ENCODE data around the gene UBE2S. TPM values are rescaled to one million over a fixed set of nuclear protein-coding genes. Genes with fewer than 3 reads are reported as not detected.

UBE2S gene
- total and polyA plus RNA-seq, 2 donors (not counting 1 experiment from before 2014, with no cell fraction given): 20.6 to 72.7 TPM

DNA sequence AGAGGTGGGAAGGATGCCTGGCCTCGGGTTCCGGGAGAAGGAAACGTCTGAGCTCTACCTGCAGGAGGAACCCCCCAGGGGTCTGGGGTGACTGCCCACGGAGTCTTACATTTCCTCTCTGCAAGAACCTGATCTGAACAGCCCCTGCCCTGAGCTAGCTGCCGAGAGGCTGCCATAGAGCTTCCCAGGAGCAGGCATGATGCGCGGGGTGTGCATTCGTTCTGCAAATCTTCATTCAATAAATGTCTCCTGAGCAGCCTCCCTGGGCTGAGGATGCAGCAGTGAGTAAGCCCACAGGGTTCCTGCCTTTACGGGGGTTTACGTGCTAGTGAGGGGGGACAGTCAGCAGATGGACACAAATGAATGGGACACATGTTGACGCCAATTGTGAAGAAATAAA is 37.1 kb upstream of the UBE2S start:
- H3K27ac Mint-ChIP-seq: no peak overlapping the region
- intact Hi-C loops (cut with micrococcal nuclease): no loop called here
- Histone ChIP-seq H2AFZ (ENCODE audit: insufficient read depth, low read depth, low read length, poor library complexity, severe bottlenecking) (no peak overlapping the region), H3K9me3 (ENCODE audit: control extremely low read depth in 1 of 3, control insufficient read depth in 2 of 3, insufficient read depth in 1 of 3, low read length in 2 of 3) (peaks cover 0 to 10% (median 0%) of the 10 kb centered on the region in 3 donors), H3K27ac (ENCODE audit: low read length in 2 of 2) (no peak overlapping the region), H4K20me1 (ENCODE audit: control insufficient read depth, insufficient read depth, low read length, poor library complexity, severe bottlenecking) (no peaks in the 10 kb centered on the region), H3K4me2 (replicated peaks; ENCODE audit: low read depth, low read length, poor library complexity, severe bottlenecking) (no peak overlapping the region), H3K4me1 (ENCODE audit: control insufficient read depth in 2 of 2, insufficient read depth in 2 of 2, low read length in 2 of 2) (peaks cover 21 to 28% of the 10 kb centered on the region in 2 donors), H3K36me3 (replicated peaks in 1 of 2; ENCODE audit: control extremely low read depth in 1 of 2, control insufficient read depth in 1 of 2, extremely low read depth in 1 of 2, insufficient read depth in 2 of 2, low read length in 1 of 2) (no peaks in the 10 kb centered on the region), H3K27me3 (replicated peaks in 1 of 4; ENCODE audit: control extremely low read depth in 1 of 4, control insufficient read depth in 3 of 4, insufficient read depth in 4 of 4, low read length in 3 of 4) (peaks cover 0 to 60% (median 30%) of the 10 kb centered on the region in 4 experiments), H3K79me2 (ENCODE audit: control insufficient read depth, insufficient read depth, low read length) (no peaks in the 10 kb centered on the region), H3K4me3 (ENCODE audit: control extremely low read depth in 1 of 5, extremely low read depth in 1 of 5, insufficient read depth in 1 of 5, low read depth in 2 of 5, low read length in 4 of 5) (no peak overlapping the region), H3K9ac (ENCODE audit: low read length) (no peak overlapping the region)
- H3K27me3 Mint-ChIP-seq: peaks cover 48% of the 10 kb centered on the region
- TF ChIP-seq, protein P1, sequence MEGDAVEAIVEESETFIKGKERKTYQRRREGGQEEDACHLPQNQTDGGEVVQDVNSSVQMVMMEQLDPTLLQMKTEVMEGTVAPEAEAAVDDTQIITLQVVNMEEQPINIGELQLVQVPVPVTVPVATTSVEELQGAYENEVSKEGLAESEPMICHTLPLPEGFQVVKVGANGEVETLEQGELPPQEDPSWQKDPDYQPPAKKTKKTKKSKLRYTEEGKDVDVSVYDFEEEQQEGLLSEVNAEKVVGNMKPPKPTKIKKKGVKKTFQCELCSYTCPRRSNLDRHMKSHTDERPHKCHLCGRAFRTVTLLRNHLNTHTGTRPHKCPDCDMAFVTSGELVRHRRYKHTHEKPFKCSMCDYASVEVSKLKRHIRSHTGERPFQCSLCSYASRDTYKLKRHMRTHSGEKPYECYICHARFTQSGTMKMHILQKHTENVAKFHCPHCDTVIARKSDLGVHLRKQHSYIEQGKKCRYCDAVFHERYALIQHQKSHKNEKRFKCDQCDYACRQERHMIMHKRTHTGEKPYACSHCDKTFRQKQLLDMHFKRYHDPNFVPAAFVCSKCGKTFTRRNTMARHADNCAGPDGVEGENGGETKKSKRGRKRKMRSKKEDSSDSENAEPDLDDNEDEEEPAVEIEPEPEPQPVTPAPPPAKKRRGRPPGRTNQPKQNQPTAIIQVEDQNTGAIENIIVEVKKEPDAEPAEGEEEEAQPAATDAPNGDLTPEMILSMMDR (IDR thresholded peaks at IDR 0.05): no peak
- no peak for TF ChIP-seq EZH2 (IDR thresholded peaks at IDR 0.05; ENCODE audit: borderline replicate concordance, insufficient read depth, low read depth, low read length, poor library complexity, severe bottlenecking)
- WGBS (ENCODE audit: insufficient coverage): 46% methylated on average over 10 of the region's 11 CpGs
- H3K9me3 Mint-ChIP-seq (ENCODE audit: insufficient read depth): no peaks in the 10 kb centered on the region
- H3K4me1 Mint-ChIP-seq: peaks cover 20% of the 10 kb centered on the region
- no peak overlapping the region for H3K4me3 Mint-ChIP-seq
- ATAC-seq (ENCODE audit: low read depth): no peak
- ChIA-PET POLR2A (interaction anchor here (0.7 kb wide), 1 partner anchor 30 kb away, joined by 5 read pairs; no protein-coding TSS in a partner anchor), CTCF (no interaction called here)
- no peak for DNase-seq

DNA sequence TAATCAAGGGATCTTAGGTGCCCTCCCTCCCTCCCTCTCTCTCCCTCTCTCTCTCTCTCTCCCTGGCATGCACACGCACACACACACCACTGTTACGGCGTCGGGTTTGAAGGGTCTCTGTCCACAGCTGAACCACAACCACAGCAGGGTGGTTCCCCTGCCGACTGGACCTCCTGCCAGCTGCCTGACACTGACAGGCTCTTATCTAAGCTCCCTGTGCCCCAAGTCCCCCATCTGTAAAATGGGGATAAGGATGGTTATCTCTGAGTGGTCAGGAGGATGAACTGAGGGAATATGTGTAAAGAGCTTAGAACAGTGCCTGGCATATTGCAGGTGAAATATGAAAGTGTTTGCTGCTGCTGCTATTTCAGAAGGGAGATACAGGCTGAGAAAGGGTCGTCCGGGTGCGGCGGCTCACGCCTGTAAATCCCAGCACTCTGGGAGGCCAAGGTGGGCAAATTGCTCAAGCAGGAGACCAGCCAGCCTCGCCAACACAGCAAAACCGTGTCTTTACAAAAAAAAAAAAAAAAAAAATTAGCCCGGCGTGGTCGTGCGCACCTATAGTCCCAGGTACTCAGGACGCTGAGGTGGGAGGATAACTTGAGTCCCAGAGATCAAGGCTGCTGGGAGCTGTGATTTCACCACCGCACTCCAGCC is 36.4 kb upstream of the UBE2S start:
- peaks cover 0 to 60% (median 36%) of the 10 kb centered on the region in 4 experiments for H3K27me3 ChIP-seq (replicated peaks in 1 of 4; ENCODE audit: control extremely low read depth in 1 of 4, control insufficient read depth in 3 of 4, insufficient read depth in 4 of 4, low read length in 3 of 4)
- H3K36me3 ChIP-seq (replicated peaks in 1 of 2; ENCODE audit: control extremely low read depth in 1 of 2, control insufficient read depth in 1 of 2, extremely low read depth in 1 of 2, insufficient read depth in 2 of 2, low read length in 1 of 2): no peaks in the 10 kb centered on the region
- no peaks in the 10 kb centered on the region for H3K9me3 Mint-ChIP-seq (ENCODE audit: insufficient read depth)
- no peaks in the 10 kb centered on the region for H4K20me1 ChIP-seq (ENCODE audit: control insufficient read depth, insufficient read depth, low read length, poor library complexity, severe bottlenecking)
- intact Hi-C loops (cut with micrococcal nuclease): no loop called here
- ATAC-seq (ENCODE audit: low read depth): no peak
- peaks cover 21 to 35% of the 10 kb centered on the region in 2 donors for H3K4me1 ChIP-seq (ENCODE audit: control insufficient read depth in 2 of 2, insufficient read depth in 2 of 2, low read length in 2 of 2)
- no peak overlapping the region for H3K9ac ChIP-seq (ENCODE audit: low read length)
- CTCF ChIA-PET: interaction anchor here (0.8 to 0.9 kb wide), 2 partner anchors 23 to 365 kb away, joined by 3 to 6 read pairs; no protein-coding TSS in a partner anchor
- H3K79me2 ChIP-seq (ENCODE audit: control insufficient read depth, insufficient read depth, low read length): no peaks in the 10 kb centered on the region
- no peak overlapping the region for H3K27ac ChIP-seq (ENCODE audit: low read length in 2 of 2)
- POLR2A ChIA-PET: interaction anchor here (0.7 kb wide), 1 partner anchor 31 kb away, joined by 5 read pairs; no protein-coding TSS in a partner anchor
- H3K4me3 Mint-ChIP-seq: no peak overlapping the region
- no peak overlapping the region for H2AFZ ChIP-seq (ENCODE audit: insufficient read depth, low read depth, low read length, poor library complexity, severe bottlenecking)
- WGBS (ENCODE audit: insufficient coverage): 40% methylated on average over 1 of the region's 18 CpGs
- H3K27me3 Mint-ChIP-seq: peaks cover 55% of the 10 kb centered on the region
- no peak for TF ChIP-seq EZH2 (IDR thresholded peaks at IDR 0.05; ENCODE audit: borderline replicate concordance, insufficient read depth, low read depth, low read length, poor library complexity, severe bottlenecking)
- TF ChIP-seq, protein P1 (IDR thresholded peaks at IDR 0.05): no peak
- H3K4me2 ChIP-seq (replicated peaks; ENCODE audit: low read depth, low read length, poor library complexity, severe bottlenecking): no peak overlapping the region
- H3K4me3 ChIP-seq (ENCODE audit: control extremely low read depth in 1 of 5, extremely low read depth in 1 of 5, insufficient read depth in 1 of 5, low read depth in 2 of 5, low read length in 4 of 5): no peak overlapping the region
- H3K9me3 ChIP-seq (ENCODE audit: control extremely low read depth in 1 of 3, control insufficient read depth in 2 of 3, insufficient read depth in 1 of 3, low read length in 2 of 3): peaks cover 0 to 17% (median 0%) of the 10 kb centered on the region in 3 donors
- H3K4me1 Mint-ChIP-seq: peaks cover 20% of the 10 kb centered on the region
- peak; percentile 15 for DNase-seq
- H3K27ac Mint-ChIP-seq: no peak overlapping the region
